HFFc6 (cell line): ENCODE results near the gene PITHD1. TPM values are rescaled to one million over a fixed set of nuclear protein-coding genes. Genes with fewer than 3 reads are reported as not detected.
"Not testable (repeated sequence)": the region's sequence is repeated elsewhere in the genome, so short reads cannot be mapped to it uniquely, and the experiment has no call there.

ENCODE experiments used
- DNase-seq: peaks from one replicate; pipeline ENCODE4 v3.0.0-alpha.2; 2018
- H3K27ac Mint-ChIP-seq: 2 replicates; pipeline ENCODE4 v1.8.0; 2020; ENCODE audit warnings: mild to moderate bottlenecking, mixed read lengths
- H3K27me3 Mint-ChIP-seq: 2 replicates; pipeline ENCODE4 v1.8.0; 2021; ENCODE audit warnings: mild to moderate bottlenecking, moderate library complexity, mixed read lengths; ENCODE audit not compliant: insufficient read depth
- H3K36me3 Mint-ChIP-seq: 2 replicates; pipeline ENCODE4 v1.8.0; 2021; ENCODE audit warnings: low read depth, mixed read lengths
- H3K4me1 Mint-ChIP-seq: 2 replicates; pipeline ENCODE4 v1.8.0; 2020; ENCODE audit warnings: low read depth, mixed read lengths
- H3K4me3 Mint-ChIP-seq: 2 replicates; pipeline ENCODE4 v1.8.0; 2020; ENCODE audit warnings: mild to moderate bottlenecking, moderate library complexity, mixed read lengths
- H3K9me3 Mint-ChIP-seq: 2 replicates; pipeline ENCODE4 v1.8.0; 2020; ENCODE audit warnings: mild to moderate bottlenecking, mixed read lengths
- long read RNA-seq: library from polyadenylated mRNA; unstranded; transcript quantifications from one replicate; pipeline ENCODE4 v2.0.0, GENCODE V29; 2019
- total RNA-seq, 6 experiments: library from RNA; stranded (reverse); fragmentation: NEBNext Ultra II Directional; extraction: Animal tissue kit (Norgen Biotek cat#: 25700); gene quantifications; 2 replicates in 1 of 6; 3 replicates in 5 of 6; pipeline ENCODE4 v1.2.3, GENCODE V29; 2021
- TF ChIP-seq, protein P1 (sequence below): fragments of 200-600 bp; sonication (generic); IDR thresholded peaks from 2 replicates; pipeline ENCODE4 v1.5.0; 2021; ENCODE audit warnings: antibody characterized with exemption, mild to moderate bottlenecking

The PITHD1 gene, protein sequence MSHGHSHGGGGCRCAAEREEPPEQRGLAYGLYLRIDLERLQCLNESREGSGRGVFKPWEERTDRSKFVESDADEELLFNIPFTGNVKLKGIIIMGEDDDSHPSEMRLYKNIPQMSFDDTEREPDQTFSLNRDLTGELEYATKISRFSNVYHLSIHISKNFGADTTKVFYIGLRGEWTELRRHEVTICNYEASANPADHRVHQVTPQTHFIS
- total RNA-seq, result 10 to 100 TPM; 41.8 to 45.7 (median 44.8) TPM
- long read RNA-seq, transcript PITHD1-201 (6 exons, 1,603 nt), result major isoform, 45 of 54 reads
- long read RNA-seq, partial matches to known transcripts, result 3 of 54 reads
- long read RNA-seq, other reads (novel, unspliced or antisense), result 6 of 54 reads

DNA sequence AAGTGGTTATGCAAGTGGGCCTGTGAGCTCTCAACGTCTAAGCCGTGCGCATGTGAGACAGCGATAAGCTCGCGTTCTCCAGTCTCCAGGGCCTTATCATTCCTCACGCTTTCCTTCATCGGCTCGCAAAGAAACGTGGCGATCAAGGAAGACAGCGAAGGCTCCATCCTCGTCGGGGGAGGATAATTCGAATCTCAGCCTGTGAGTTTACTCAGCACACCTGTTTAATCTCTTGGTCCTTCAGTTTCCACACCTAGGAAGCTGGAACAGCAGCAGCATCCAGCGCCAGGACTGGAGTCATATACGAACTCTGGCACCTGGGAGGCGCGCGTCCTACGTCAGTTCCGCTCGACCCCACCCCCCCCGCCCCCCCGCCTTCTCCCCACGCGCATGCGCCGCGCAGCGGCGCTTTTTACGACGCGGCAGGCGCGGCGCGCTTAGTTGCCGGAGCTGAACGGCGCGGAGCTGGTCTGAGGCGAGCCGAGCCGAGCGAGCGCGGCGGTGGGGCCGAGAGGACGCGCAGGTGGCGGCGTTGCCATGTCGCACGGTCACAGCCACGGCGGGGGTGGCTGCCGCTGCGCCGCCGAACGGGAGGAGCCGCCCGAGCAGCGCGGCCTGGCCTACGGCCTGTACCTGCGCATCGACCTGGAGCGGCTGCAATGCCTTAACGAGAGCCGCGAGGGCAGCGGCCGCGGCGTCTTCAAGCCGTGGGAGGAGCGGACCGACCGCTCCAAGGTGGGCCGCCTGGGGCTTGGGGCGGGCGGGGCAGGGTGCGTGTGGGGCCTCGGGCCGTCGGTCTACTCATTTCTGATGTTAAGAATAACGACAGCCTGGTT is at the start of gene PITHD1:
TSS of gene PITHD1 (plus strand) at position 440 of the 836 bp plus-strand sequence. CDS start at position 538, 98 bp downstream.
- Mint-ChIP-seq H3K9me3 (no peaks in the 10 kb centered on the region), H3K4me1 (peaks cover 21% of the 10 kb centered on the region), H3K4me3 (peak within 1 kb of the TSS; percentile 98), H3K27ac (peak within 1 kb of the TSS; percentile 98), H3K27me3 (no peaks in the 10 kb centered on the region), H3K36me3 (no peaks in the 10 kb centered on the region)
- TF ChIP-seq, protein P1, sequence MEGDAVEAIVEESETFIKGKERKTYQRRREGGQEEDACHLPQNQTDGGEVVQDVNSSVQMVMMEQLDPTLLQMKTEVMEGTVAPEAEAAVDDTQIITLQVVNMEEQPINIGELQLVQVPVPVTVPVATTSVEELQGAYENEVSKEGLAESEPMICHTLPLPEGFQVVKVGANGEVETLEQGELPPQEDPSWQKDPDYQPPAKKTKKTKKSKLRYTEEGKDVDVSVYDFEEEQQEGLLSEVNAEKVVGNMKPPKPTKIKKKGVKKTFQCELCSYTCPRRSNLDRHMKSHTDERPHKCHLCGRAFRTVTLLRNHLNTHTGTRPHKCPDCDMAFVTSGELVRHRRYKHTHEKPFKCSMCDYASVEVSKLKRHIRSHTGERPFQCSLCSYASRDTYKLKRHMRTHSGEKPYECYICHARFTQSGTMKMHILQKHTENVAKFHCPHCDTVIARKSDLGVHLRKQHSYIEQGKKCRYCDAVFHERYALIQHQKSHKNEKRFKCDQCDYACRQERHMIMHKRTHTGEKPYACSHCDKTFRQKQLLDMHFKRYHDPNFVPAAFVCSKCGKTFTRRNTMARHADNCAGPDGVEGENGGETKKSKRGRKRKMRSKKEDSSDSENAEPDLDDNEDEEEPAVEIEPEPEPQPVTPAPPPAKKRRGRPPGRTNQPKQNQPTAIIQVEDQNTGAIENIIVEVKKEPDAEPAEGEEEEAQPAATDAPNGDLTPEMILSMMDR, result no peak
- peak; percentile 69 for DNase-seq

DNA sequence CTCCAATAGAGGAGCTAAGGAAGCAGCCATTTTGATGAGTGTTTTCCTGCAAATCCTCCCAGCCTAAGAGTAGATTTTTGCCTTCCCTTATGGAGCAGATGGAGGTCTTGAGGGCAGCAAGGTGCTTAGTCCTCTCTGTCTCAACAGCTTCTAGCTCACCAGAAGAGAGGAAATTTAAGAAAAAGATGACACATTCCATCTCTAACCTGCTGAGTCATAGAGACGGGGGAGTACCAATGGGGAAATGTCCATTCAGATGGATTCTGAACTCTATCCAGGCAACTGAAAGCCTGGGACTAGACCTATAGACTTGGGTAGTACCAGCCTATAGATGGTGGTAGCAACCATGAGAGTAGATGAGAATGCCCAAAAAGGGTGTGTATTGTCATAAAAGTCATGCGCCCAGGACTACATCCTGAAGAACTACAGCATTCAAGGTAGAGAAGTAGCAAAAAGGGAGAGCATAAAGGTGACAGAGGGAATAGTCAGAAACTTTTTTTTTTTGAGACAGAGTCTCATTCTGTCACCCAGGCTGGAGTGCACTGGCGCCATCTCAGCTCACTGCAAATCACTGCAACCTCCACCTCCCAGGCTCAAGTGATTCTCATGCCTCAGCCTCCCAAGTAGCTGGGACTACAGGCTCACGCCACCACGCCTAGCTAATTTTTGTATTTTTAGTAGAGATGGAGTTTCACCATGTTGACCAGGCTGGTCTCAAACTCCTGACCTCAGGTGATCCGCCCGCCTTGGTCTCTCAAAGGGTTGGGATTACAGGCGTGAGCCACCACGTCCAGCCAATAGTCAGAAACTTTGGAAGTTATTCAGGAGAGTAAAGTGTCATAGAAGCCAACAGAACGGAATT is 45.6 kb upstream of the PITHD1 start:
- peaks cover 1% of the 10 kb centered on the region; the same call in 1 of the 2 replicates for H3K27me3 Mint-ChIP-seq
- DNase-seq, result peak; percentile 40
- TF ChIP-seq, protein P1, result no peak
- H3K4me1 Mint-ChIP-seq, result peaks cover 23% of the 10 kb centered on the region
- H3K9me3 Mint-ChIP-seq, result no peaks in the 10 kb centered on the region
- peaks cover 15% of the 10 kb centered on the region for H3K36me3 Mint-ChIP-seq
- peak overlapping the region; percentile 72 for H3K27ac Mint-ChIP-seq
- H3K4me3 Mint-ChIP-seq, result no peak overlapping the region

DNA sequence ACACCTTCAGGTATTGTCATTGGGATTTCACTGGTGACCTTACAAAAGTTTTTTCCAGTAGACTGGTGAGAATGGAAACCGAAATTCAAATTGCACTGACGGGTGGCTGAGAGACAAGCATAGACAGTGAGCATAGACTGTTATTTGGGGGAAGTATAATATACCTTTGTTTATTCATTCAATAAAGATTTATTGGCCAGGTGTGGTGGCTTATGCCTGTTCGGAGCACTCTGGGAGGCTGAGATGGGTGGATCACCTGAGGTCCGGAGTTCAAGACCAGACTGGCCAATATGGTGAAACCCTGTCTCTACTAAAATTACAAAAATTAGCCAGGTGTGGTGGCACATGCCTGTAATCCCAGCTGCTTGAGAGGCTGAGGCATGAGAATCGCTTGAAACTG is 44.9 kb upstream of the PITHD1 start:
- DNase-seq, H3K27ac Mint-ChIP-seq, H3K27me3 Mint-ChIP-seq, H3K9me3 Mint-ChIP-seq, H3K4me3 Mint-ChIP-seq: not testable (repeated sequence)
- Mint-ChIP-seq H3K4me1 (peaks cover 18% of the 10 kb centered on the region), H3K36me3 (peaks cover 15% of the 10 kb centered on the region)

DNA sequence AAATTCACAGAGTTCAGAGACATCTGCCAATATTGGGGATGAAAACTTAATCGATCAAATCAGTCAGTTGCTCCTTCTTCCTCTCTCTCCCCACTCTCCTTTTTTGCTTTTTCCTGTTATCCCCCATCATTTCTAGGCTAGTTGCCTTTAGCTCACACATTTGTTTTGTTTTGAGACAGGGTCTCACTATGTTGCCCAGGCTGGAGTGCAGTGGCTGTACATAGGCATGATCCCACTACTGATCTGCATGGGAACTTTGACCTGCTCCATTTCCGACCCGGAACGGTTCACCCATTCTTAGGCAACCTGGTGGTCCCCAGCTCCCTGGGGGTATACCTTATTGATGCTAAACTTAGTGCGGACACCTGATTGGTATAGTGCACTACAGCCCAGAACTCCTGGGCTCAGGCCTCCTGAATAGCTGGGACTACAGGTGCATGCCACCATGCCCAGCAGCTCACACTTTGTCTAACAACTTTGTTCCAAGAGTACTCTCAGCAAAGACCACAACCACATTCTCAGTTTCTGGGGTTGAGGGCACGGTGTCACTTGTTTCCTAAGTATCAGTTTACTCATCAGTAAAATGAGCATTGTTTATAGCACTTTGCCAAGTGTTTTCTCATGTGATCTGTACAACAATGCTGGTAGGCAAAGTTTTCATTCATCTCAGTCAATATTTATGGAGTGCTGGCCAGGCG is 41.6 kb upstream of the PITHD1 start:
- Mint-ChIP-seq H3K9me3 (no peaks in the 10 kb centered on the region), H3K4me3 (no peak overlapping the region), H3K36me3 (peaks cover 12% of the 10 kb centered on the region), H3K27me3 (peaks cover 1% of the 10 kb centered on the region; the same call in 1 of the 2 replicates), H3K4me1 (peaks cover 16% of the 10 kb centered on the region), H3K27ac (no peak overlapping the region)
- no peak for DNase-seq
- TF ChIP-seq, protein P1, result no peak

DNA sequence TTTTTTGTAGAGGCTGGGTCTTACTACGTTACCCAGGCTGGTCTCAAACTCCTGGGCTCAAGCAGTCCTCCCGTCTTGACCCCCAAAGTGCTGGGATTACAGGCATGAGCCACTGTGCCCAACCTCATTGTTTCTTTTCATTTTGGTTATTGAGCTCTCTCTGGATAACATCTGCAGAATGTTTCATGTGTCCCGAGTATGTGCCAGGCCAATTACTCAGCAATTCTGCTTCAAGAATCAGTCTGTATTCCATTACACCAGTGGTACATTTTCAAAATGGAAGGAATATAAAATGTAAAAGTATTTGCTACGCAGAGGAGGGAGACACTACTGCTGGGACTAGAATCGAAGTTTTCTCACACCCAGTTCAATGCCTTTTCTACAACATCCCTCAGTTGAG is 36.6 kb upstream of the PITHD1 start:
- TF ChIP-seq, protein P1, result no peak

More for the DNA sequence above, 36.6 kb upstream of the PITHD1 start:
- DNase-seq, result no peak
- peak overlapping the region; percentile 81 for H3K27ac Mint-ChIP-seq
- no peaks in the 10 kb centered on the region for H3K9me3 Mint-ChIP-seq
- H3K27me3 Mint-ChIP-seq, result peaks cover 6% of the 10 kb centered on the region
- no peaks in the 10 kb centered on the region; the same call in none of the 2 replicates for H3K36me3 Mint-ChIP-seq
- H3K4me3 Mint-ChIP-seq, result peak overlapping the region; percentile 91; the same call in 1 of the 2 replicates
- peaks cover 32% of the 10 kb centered on the region for H3K4me1 Mint-ChIP-seq
